Common myeloid progenitor, CD34-positive (primary cell): Measurements from ENCODE around the gene SLC26A11.

ENCODE experiments used
- CTCF ChIA-PET: fragments of 350-600 bp; sonication (Branson Sonifier 250); formaldehyde crosslinking; loops from one replicate; lab custom pipeline; 2021; ENCODE audit warnings: antibody characterized with exemption; lab: Charles Lee
- POLR2A ChIA-PET: fragments of 350-600 bp; sonication (Branson Sonifier 250); formaldehyde crosslinking; loops from one replicate; lab custom pipeline; 2021; ENCODE audit warnings: antibody characterized with exemption; lab: Charles Lee
- DNase-seq, 3 donors: peaks; one replicate each; pipeline versions ENCODE4 v3.0.0 to v3.0.0-alpha.2; 2013
- H3K27ac ChIP-seq, 2 experiments: 1 replicate in 1 of 2; 2 replicates in 1 of 2; pipeline ENCODE4 v1.7.0; 2013; ENCODE audit warnings: inconsistent platforms in 2 of 2, low read length in 2 of 2, mild to moderate bottlenecking in 2 of 2, low read depth in 1 of 2, moderate library complexity in 1 of 2; ENCODE audit not compliant: severe bottlenecking in 2 of 2, insufficient read depth in 1 of 2, poor library complexity in 1 of 2
- H3K27me3 ChIP-seq, 5 experiments: replicated peaks in 2 of 5; 1 replicate in 3 of 5; 2 replicates in 2 of 5; pipeline versions ENCODE4 v1.6.1 to v1.7.0; 2013; ENCODE audit warnings: low read length in 4 of 5, mild to moderate bottlenecking in 2 of 5, moderate library complexity in 2 of 5, inconsistent platforms in 1 of 5; ENCODE audit not compliant: insufficient read depth in 5 of 5, control insufficient read depth in 4 of 5
- H3K36me3 ChIP-seq, 4 experiments: 1 replicate in 2 of 4; 2 replicates in 2 of 4; pipeline versions ENCODE4 v1.6.1 to v1.7.0; 2013; ENCODE audit warnings: low read length in 3 of 4, control low read depth in 1 of 4, mild to moderate bottlenecking in 1 of 4; ENCODE audit not compliant: control insufficient read depth in 4 of 4, insufficient read depth in 4 of 4
- H3K4me1 ChIP-seq, 4 experiments: 1 replicate in 3 of 4; 2 replicates in 1 of 4; pipeline versions ENCODE4 v1.6.1 to v1.7.1; 2013; ENCODE audit warnings: low read length in 3 of 4, mild to moderate bottlenecking in 3 of 4, control low read depth in 1 of 4, inconsistent platforms in 1 of 4, moderate library complexity in 1 of 4; ENCODE audit not compliant: control insufficient read depth in 4 of 4, insufficient read depth in 4 of 4; ENCODE audit errors: control extremely low read depth in 1 of 4
- H3K4me3 ChIP-seq, 7 experiments: 1 replicate in 4 of 7; 2 replicates in 3 of 7; pipeline versions ENCODE4 v1.5.1 to v1.7.0; 2013; ENCODE audit warnings: mild to moderate bottlenecking in 7 of 7, low read length in 6 of 7, moderate library complexity in 6 of 7, inconsistent platforms in 2 of 7, low read depth in 2 of 7, control low read depth in 1 of 7; ENCODE audit not compliant: insufficient read depth in 4 of 7, control insufficient read depth in 1 of 7; ENCODE audit errors: extremely low read depth in 1 of 7
- H3K9me3 ChIP-seq, 5 experiments: 1 replicate in 4 of 5; 2 replicates in 1 of 5; pipeline versions ENCODE4 v1.6.1 to v1.7.1; 2013; ENCODE audit warnings: low read length in 4 of 5, mild to moderate bottlenecking in 2 of 5, inconsistent platforms in 1 of 5, low read depth in 1 of 5, moderate library complexity in 1 of 5; ENCODE audit not compliant: control insufficient read depth in 4 of 5, insufficient read depth in 2 of 5; ENCODE audit errors: control extremely low read depth in 1 of 5
- WGBS: methylation state at CpG from one replicate; pipeline ENCODE4 v1.1.5; 2013; ENCODE audit not compliant: insufficient coverage; 5-methylcytosine and 5-hydroxymethylcytosine counted together

The SLC26A11 gene

DNA sequence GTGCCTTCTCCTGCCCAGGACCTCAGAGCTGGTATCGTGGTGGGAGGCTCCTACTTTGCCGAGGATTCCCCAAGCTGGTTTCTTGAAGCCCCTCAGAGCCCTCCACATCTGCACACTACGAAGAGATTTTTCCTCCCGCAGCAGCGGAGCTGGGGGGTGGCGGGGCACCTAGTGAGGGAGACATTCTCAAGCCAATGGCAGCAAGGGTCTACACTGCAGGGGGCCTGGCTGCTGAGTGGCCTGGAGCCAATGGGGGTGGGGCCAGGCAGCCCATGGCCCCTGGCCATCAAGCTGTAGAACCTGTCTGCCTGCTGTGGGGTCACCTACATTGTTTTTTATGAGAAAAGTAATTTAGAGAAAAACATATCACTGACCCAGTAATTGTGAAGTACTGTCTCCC, 5.0 kb downstream of the SLC26A11 start:
- peaks cover 0 to 6% (median 1%) of the 10 kb centered on the region in 4 experiments for H3K4me1 ChIP-seq
- CTCF ChIA-PET = interaction anchor here (1.6 to 3.3 kb wide), 2 partner anchors 9 to 28 kb away, joined by 3 to 9 read pairs; no protein-coding TSS in a partner anchor
- H3K4me3 ChIP-seq = no peak overlapping the region
- DNase-seq = no peak
- no peaks in the 10 kb centered on the region for H3K36me3 ChIP-seq
- POLR2A ChIA-PET = no interaction called here
- WGBS = 95% methylated on average over 4 of the region's 6 CpGs
- H3K27me3 ChIP-seq = peaks cover 0 to 79% (median 7%) of the 10 kb centered on the region in 5 experiments
- no peak overlapping the region for H3K27ac ChIP-seq
- H3K9me3 ChIP-seq = peaks cover 0 to 1% (median 0%) of the 10 kb centered on the region in 5 experiments

DNA sequence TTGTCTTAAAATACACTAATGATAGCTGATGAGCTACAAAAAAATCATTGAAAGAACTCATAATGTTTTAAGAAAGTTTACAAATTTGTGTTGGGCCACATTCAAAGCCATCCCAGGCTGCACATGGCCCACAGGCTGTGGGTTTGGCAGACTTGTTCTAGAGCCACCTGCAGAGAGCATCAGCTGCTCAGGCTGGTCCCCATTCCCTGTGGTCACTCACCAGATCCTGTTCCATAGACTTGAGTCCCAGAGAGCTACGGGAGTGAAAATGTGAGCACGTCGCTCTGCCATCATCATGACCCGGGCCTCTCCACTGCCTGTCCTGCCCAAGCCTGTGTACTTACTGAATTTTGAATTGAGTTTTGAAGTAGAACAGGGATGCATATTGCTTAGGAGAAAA, 6.9 kb downstream of the SLC26A11 start:
- Histone ChIP-seq H3K27me3 (peaks cover 0 to 62% (median 7%) of the 10 kb centered on the region in 5 experiments), H3K9me3 (peaks cover 0 to 4% (median 1%) of the 10 kb centered on the region in 5 experiments), H3K4me1 (no peaks in the 10 kb centered on the region), H3K36me3 (no peaks in the 10 kb centered on the region), H3K27ac (no peak overlapping the region), H3K4me3 (no peak overlapping the region)
- 100% methylated on average over 4 of the region's 4 CpGs for WGBS
- ChIA-PET POLR2A (no interaction called here), CTCF (interaction anchor here (0.6 to 3.3 kb wide), 4 partner anchors 25 to 267 kb away, joined by 3 to 9 read pairs (median 6); no protein-coding TSS in a partner anchor)
- no peak for DNase-seq

DNA sequence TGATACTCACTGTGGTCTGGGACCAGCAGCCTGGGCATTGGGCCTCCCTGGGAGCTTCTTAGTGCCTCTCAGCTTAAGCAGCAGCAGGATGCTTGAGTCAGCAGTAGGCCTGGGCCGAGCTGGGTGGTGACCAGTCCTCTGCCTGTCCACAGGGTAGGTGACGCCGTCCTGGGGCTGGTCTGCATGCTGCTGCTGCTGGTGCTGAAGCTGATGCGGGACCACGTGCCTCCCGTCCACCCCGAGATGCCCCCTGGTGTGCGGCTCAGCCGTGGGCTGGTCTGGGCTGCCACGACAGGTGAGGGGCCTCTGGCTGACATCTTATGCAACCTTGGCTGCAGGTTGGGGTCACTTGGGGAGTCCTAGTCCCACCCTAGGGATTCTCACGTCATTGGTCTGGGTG, 7.4 kb downstream of the SLC26A11 start:
- H3K9me3 ChIP-seq = peaks cover 2 to 7% (median 4%) of the 10 kb centered on the region in 5 experiments
- whole genome bisulfite sequencing = 93% methylated on average over 9 of the region's 11 CpGs
- H3K36me3 ChIP-seq = no peaks in the 10 kb centered on the region
- ChIA-PET CTCF (interaction anchor here (0.6 to 3.3 kb wide), 4 partner anchors 24 to 267 kb away, joined by 3 to 9 read pairs (median 6); no protein-coding TSS in a partner anchor), POLR2A (no interaction called here)
- H3K4me1 ChIP-seq = no peaks in the 10 kb centered on the region
- no peak overlapping the region for H3K27ac ChIP-seq
- peaks cover 0 to 57% (median 7%) of the 10 kb centered on the region in 5 experiments for H3K27me3 ChIP-seq
- no peak overlapping the region for H3K4me3 ChIP-seq
- no peak for DNase-seq

DNA sequence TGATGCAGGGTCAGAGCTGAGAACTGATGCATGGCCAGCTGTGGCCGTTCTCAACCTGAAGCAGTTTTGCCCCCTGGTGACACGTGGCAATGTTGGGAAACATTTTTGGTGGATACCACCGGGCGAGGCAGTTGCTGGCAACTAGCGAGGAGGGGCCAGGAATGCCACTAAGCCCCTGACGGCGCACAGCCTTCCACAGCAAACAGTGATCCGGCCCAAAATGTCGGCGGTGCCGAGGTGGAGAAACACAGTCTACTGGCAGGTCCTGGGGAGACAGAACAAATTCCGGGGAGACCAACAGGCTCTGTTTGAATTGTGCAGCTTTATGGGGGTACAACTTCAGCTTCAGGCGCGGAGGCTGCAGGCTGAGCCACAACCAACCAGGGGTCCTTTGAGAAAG, 8.2 kb downstream of the SLC26A11 start:
- 93% methylated on average over 12 of the region's 14 CpGs for WGBS
- no peak overlapping the region for H3K27ac ChIP-seq
- ChIA-PET POLR2A (no interaction called here), CTCF (no interaction called here)
- no peak for DNase-seq
- no peak overlapping the region for H3K4me3 ChIP-seq
- H3K4me1 ChIP-seq = no peaks in the 10 kb centered on the region
- peaks cover 2 to 15% (median 11%) of the 10 kb centered on the region in 5 experiments for H3K9me3 ChIP-seq
- H3K27me3 ChIP-seq = peaks cover 0 to 49% (median 7%) of the 10 kb centered on the region in 5 experiments
- no peaks in the 10 kb centered on the region for H3K36me3 ChIP-seq

DNA sequence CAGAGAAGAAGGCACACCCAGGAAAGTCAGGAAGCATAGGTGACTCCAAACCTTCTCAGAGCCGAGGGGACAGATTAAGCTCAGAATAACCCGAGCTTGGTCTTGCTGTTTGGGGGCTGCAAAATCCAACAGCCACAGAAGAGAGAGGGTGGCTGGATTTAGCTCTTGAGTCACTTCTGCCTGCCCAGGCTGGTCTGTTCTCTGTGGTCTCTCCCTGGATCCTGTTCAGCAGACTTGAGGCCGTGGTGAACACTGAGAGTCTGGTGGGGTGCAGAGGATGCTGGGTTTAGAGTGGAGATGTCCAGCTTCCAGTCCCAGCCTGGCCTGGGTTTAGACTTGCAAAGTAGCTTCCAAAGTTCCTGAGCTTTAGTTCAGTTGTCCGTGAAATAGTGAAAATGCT, 8.8 kb downstream of the SLC26A11 start:
- Histone ChIP-seq H3K36me3 (no peaks in the 10 kb centered on the region), H3K9me3 (peaks cover 2 to 20% (median 13%) of the 10 kb centered on the region in 5 experiments), H3K4me1 (no peaks in the 10 kb centered on the region), H3K27me3 (peaks cover 0 to 45% (median 7%) of the 10 kb centered on the region in 5 experiments), H3K4me3 (no peak overlapping the region), H3K27ac (no peak overlapping the region)
- POLR2A ChIA-PET = no interaction called here
- CTCF ChIA-PET = no interaction called here
- WGBS = 89% methylated on average over 4 of the region's 4 CpGs
- DNase-seq = no peak

DNA sequence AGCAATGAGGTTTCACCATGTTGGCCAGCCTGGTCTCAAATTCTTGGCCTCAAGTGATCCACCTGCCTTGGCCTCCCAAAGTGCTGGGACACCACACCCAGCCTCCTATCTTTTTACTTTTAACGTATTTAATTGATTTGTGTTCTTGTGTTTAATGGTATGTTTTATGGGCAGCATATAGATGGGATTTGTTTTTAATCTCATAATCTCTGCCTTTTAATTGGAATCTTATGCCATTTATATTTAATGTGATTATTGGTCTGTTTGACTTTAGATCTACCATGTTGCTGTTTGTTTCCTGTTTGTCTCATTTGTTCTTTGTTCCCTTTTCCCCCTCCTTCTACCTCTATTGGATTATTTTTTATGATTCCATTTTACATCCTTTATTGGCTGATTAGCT, 12.2 kb downstream of the SLC26A11 start:
- no peaks in the 10 kb centered on the region for H3K36me3 ChIP-seq
- no CpG with 5 or more reads among the region's 1 CpG for WGBS

DNA sequence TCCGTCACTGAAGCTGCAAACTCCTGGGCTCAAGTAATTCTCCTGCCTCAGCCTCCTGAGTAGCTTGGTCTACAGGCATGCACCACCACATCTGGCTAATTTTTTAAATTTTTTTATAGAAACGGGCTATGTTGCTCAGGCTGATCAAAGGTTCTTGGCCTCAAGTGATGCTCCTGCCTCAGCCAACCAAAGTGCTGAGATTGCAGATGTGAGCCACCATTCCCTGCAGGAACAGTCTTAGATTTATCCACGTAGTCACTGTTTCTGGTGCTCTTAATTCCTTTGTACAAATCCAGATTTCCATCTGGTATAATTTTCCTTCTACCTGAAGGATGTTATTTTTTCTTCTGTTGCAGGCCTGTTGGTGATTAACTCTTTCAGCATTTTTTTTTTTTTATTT, 13.0 kb downstream of the SLC26A11 start:
- peaks cover 2 to 23% (median 17%) of the 10 kb centered on the region in 5 experiments for H3K9me3 ChIP-seq
- CTCF ChIA-PET = no interaction called here
- no peak overlapping the region for H3K27ac ChIP-seq
- DNase-seq = no peak
- no peaks in the 10 kb centered on the region for H3K4me1 ChIP-seq
- H3K36me3 ChIP-seq = no peaks in the 10 kb centered on the region
- POLR2A ChIA-PET = no interaction called here
- H3K4me3 ChIP-seq = no peak overlapping the region
- peaks cover 0 to 15% (median 0%) of the 10 kb centered on the region in 5 experiments for H3K27me3 ChIP-seq
- WGBS = 100% methylated on average over 3 of the region's 3 CpGs

More for the DNA sequence above, 12.2 kb downstream of the SLC26A11 start:
- Histone ChIP-seq H3K4me3 (no peak overlapping the region), H3K27me3 (peaks cover 0 to 16% (median 0%) of the 10 kb centered on the region in 5 experiments), H3K4me1 (no peaks in the 10 kb centered on the region), H3K9me3 (peaks cover 2 to 23% (median 17%) of the 10 kb centered on the region in 5 experiments), H3K27ac (no peak overlapping the region)
- POLR2A ChIA-PET = no interaction called here
- DNase-seq = no peak
- CTCF ChIA-PET = no interaction called here
